ENCODE data around the gene SLC3A2.
"Not testable (repeated sequence)": the region's sequence is repeated elsewhere in the genome, so short reads cannot be mapped to it uniquely, and the experiment has no call there.

SLC3A2 gene

DNA sequence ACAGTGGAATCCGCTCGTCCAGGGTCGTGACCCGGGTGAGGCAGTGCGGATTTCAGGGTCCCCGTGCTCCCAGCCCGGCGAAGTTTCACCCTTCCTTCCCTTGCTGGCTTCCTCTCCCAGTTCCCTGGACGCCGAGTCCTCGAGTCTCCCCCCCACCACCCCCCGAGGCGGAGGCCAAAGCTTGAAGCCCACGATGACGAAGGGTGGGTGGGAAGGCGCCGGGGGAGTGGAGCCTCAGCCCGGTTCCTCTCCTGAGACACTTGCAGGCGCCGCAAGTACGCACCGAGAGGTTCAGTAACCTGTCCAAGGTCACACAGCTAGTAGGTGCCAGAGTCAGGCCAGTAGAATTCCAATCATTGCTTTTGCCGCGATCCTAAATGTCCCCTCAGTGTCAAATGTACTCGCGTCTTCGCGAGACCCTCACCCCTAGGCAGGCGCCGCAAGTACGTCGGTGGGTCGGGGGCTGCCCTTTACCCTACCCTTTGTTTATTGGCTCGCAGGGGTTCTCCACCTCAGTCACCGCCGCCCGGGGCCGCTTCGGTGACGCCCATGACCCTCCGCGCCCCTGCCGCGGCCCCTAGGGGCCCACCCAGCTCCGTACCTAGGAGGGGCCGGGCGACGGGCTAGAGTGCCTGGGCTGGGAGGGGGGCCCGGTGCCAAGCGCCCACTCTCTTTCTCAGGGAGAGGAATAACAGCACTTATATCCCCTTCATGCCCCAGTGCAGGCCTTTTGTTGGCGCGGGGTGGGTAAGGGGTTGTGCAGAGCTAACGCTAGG, 46.2 kb downstream of the SLC3A2 start:
- no peak for DNase-seq

DNA sequence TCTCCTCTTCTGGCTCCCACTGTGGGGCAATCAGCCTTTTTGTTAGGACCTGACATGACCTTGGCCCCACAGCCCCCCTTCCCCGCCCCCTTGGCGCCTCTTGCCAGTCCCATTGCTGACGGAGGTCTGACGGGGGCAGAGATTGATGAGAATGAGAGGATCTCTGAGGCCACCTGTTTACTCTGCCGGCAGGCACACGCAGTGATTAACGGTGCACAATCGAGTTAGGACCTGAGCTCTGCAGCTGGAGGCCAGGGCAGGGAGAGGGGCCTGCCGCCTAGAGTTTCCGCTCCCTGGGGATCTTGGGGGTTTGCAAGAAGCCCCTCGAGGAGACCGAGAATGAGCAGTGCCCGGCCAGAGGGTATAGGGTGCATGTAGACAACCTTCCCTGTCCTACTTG, 47.3 kb downstream of the SLC3A2 start:
- DNase-seq, result no peak

DNA sequence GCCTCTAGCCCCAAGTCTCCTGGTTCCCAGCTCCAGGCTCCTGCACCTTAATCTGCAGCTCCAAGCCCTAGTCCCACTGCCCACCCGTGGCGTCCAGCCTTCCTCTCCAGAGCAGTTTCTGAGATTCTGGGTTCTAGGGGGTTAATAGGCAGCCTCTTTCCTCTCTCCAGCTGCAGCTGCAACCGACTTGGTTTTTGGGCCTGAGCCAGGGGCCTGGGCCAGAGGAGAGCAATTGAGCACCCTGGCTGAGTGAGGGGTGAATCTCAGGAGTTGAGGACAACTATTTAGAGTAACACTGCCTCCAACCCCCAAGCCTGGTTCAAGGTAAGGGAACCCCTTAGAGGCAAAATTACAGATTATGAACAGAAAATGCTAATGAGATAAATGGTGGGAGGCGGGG, 49.5 kb downstream of the SLC3A2 start:
- no peak for DNase-seq

DNA sequence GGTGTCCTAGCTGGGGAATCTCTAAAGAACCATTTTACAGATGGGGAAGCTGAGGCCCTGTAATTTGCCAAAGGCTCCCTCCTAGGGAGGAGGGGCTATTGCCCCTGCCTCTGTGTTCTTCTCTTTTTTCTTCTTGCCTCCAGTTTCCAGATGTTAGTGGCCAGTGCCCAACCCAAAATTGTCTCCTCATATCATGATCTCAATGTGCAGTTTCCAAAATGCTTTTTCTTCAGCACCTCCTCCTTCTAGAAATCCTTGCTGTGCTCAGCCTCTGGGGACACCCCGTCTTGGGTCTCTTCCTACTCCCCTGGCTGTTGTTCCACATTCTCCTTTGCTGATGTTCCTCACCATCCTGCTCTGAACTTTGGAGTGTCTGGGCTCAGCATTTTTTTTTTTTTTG, 50.0 kb downstream of the SLC3A2 start:
- no peak for DNase-seq

DNA sequence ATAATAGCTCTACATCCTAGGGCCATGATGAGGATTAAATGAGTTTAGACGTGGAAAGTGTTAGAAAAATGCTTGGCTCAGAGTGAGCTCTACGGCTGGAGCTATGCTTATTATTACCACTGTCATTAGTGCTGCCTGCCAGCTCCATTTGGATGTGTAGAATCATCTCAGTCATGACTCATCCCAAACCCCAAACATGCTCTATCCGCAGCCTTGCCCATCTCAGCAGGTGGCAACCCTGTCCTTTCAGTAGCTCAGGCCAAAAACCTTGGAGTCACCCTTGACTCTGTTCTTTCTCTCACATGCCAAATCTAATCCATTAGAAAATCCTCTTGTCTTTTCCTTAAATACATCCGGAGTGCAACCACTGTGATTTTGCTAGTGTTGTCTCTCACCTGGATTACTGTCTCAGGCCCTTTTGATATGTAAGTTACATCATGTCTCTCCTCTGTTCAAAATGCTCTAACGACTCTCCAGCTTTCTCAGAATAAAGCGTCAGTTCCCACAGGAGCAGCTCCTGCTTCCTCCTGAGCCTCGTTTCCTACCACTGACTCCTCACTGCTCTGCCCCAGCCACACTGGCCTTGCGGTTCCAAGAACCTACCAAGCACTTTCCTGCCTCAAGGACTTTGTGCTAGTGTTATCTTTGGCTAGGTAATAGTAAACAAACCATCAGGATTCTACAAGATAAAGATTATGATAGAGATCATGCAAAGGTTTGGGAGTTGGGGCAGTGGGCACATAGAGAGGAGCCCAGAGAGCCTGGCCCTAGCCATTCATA, 51.0 kb downstream of the SLC3A2 start:
- no peak for DNase-seq

DNA sequence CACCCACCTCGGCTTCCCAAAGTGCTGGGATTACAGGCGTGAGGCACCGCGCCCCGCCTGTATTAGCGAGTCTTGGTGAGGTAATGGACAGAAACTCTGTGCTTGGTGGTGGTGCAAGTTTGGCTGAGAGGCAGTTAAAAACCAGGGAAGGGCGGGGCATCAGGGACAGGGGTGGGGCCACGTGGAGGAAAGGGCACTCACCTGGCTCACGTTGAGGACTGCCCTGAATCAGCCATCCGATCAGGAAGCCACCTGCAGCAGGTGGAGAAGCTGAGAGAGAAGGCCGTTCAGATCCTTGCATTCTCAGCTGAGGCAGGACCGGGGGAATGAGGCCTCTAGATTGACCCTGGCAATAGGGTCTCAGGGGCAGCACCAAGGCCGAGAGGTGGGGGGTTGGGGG, 52.6 kb downstream of the SLC3A2 start:
- DNase-seq, result no peak

DNA sequence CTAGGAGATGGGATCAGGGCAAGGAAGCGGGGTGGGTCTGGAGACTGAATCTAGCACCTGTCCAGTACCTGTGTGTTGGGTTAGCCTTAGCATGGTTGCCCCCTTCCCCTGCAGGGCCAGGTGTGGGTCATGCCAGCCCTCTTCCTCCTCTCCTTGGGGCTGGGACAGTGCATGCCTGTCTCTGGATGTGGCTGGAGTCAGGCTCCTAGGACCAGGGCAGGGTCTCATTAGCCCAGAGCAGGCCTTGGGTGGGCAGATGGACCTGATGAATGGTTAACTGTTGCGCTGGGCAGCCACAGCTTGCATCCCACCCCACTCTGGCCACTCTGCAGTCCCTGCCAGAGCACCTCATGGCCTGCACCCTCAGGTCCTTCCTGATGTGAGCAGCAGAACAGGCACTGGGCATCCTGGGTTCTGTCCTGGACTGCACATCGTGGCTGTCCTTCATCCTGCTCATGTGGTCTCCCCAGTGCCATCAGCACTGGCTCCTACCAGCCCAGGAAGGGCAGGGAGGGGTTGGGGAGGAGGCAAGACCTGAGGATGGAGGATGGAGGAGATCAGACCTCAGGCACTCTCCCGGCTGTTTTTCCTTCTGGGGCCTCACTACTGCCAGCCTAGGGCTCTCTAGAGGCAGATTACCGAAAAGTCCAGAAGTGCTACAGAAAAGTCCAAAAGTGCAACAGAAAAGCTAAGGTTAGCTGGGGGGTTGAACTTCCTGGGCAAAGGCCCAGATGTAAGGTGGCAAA, 53.2 kb downstream of the SLC3A2 start:
- DNase-seq, result no peak

DNA sequence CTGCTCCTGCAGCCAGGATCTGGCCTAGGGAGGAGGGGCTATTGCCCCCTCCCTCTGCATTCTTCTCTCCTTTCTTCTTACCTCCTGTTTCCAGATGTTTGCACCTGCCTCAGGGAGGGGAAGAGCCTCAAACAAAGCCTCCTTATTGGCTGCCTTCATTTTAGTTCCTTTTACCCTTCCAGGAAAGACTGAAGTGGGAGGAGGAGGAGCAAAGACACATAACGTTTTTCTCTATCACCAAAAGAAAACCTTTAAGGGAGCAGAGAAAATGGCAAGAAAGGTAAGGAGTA, 53.7 kb downstream of the SLC3A2 start:
- no peak for DNase-seq

DNA sequence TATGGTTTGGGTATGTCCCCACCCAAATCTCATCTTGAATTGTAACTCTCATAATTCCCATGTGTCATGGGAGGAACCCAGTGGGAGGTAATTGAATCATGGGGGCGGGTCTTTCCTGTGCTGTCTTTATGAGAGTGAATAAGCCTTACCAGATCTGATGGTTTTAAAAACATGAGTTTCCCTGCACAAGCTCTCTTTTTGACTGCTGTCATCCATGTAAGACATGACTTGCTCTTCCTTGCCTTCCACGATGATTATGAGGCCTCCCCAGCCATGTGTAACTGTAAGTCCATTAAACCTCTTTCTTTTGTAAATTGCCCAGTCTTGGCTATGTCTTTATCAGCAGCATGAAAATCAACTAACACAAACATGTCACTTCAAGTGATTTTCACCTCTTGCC, 56.8 kb downstream of the SLC3A2 start:
- DNase-seq, result not testable (repeated sequence)
